A549 (cell line): ENCODE results near the gene SMAD6. TPM values are rescaled to one million over a fixed set of nuclear protein-coding genes. Genes with fewer than 3 reads are reported as not detected.

ENCODE experiments used
- CBX2 ChIP-seq: fragments of 200-600 bp; sonication (generic); IDR thresholded peaks from 2 replicates; pipeline ENCODE4 v1.6.1; 2016; ENCODE audit warnings: low read depth, mild to moderate bottlenecking, borderline replicate concordance
- CBX8 ChIP-seq: fragments of 200-600 bp; sonication (generic); IDR thresholded peaks from 2 replicates; pipeline ENCODE4 v1.6.1; 2016
- EHF ChIP-seq: fragments of 250-450 bp; sonication (Bioruptor Pico); IDR thresholded peaks from 2 replicates; pipeline ENCODE4 v1.5.0; 2020; ENCODE audit warnings: mild to moderate bottlenecking
- EHMT2 ChIP-seq: fragments of 200-600 bp; sonication (generic); IDR thresholded peaks from 2 replicates; pipeline ENCODE4 v1.6.1; 2016; ENCODE audit warnings: antibody characterized with exemption, low read depth, mild to moderate bottlenecking, moderate library complexity
- EP300 ChIP-seq, 2 experiments: fragments of >200 bp; sonication (Bioruptor Twin); formaldehyde crosslinking; IDR thresholded peaks; 2 replicates in 1 of 2; 3 replicates in 1 of 2; pipeline ENCODE4 v1.6.1; 2016 to 2017
- ESRRA ChIP-seq: fragments of 150-350 bp; IDR thresholded peaks from 2 replicates; pipeline ENCODE4 v1.6.1; 2014; ENCODE audit warnings: mild to moderate bottlenecking, low read length, borderline replicate concordance
- FOSB ChIP-seq: fragments of 250-450 bp; sonication (Bioruptor Pico); IDR thresholded peaks from 2 replicates; pipeline ENCODE4 v1.5.0; 2020; ENCODE audit warnings: mild to moderate bottlenecking, moderate library complexity
- FOXS1 ChIP-seq: fragments of 250-450 bp; sonication (Bioruptor Pico); IDR thresholded peaks from 2 replicates; pipeline ENCODE4 v1.5.0; 2020; ENCODE audit warnings: mild to moderate bottlenecking, moderate library complexity
- HDAC2 ChIP-seq: fragments of 200-600 bp; sonication (generic); IDR thresholded peaks from 2 replicates; pipeline ENCODE4 v1.6.1; 2016
- HEYL ChIP-seq: fragments of 250-450 bp; sonication (Bioruptor Pico); IDR thresholded peaks from 2 replicates; pipeline ENCODE4 v1.8.0; 2021; ENCODE audit warnings: mild to moderate bottlenecking, moderate library complexity
- HOXA7 ChIP-seq: fragments of 250-450 bp; sonication (Bioruptor Pico); IDR thresholded peaks from 2 replicates; pipeline ENCODE4 v1.5.0; 2020; ENCODE audit warnings: mild to moderate bottlenecking, moderate library complexity
- HOXB13 ChIP-seq: fragments of 250-450 bp; sonication (Bioruptor Pico); IDR thresholded peaks from 2 replicates; pipeline ENCODE4 v1.5.0; 2020; ENCODE audit warnings: low read depth, mild to moderate bottlenecking, moderate library complexity
- HOXB5 ChIP-seq: fragments of 250-450 bp; sonication (Bioruptor Pico); IDR thresholded peaks from 2 replicates; pipeline ENCODE4 v1.5.0; 2020; ENCODE audit warnings: mild to moderate bottlenecking, moderate library complexity
- JUN ChIP-seq, 2 experiments: fragments of >200 bp; sonication (Bioruptor Twin); formaldehyde crosslinking; IDR thresholded peaks; 2 replicates in 1 of 2; 3 replicates in 1 of 2; pipeline ENCODE4 v1.6.1; 2016 to 2017
- KDM1A ChIP-seq: fragments of 200-600 bp; sonication (generic); IDR thresholded peaks from 2 replicates; pipeline ENCODE4 v1.6.1; 2016; ENCODE audit warnings: low read depth, mild to moderate bottlenecking
- KDM5A ChIP-seq: fragments of 200-600 bp; sonication (generic); IDR thresholded peaks from 2 replicates; pipeline ENCODE4 v1.6.1; 2016; ENCODE audit warnings: antibody characterized with exemption, mild to moderate bottlenecking
- MAZ ChIP-seq: fragments of 150-350 bp; IDR thresholded peaks from 2 replicates; pipeline ENCODE4 v1.6.1; 2014; ENCODE audit warnings: antibody characterized with exemption, low read depth, low read length, borderline replicate concordance
- MYC ChIP-seq: IDR thresholded peaks from 2 replicates; pipeline ENCODE4 v1.6.1; 2012; ENCODE audit warnings: mild to moderate bottlenecking, inconsistent platforms, low read length, improper control_type of control experiment, borderline replicate concordance
- NFE2L2 ChIP-seq: fragments of 150-350 bp; conservative IDR thresholded peaks from 2 replicates; pipeline ENCODE4 v1.6.1; 2014; ENCODE audit warnings: low read length
- NPAS2 ChIP-seq: fragments of 250-450 bp; sonication (Bioruptor Pico); IDR thresholded peaks from 2 replicates; pipeline ENCODE4 v1.8.0; 2022; ENCODE audit warnings: mild to moderate bottlenecking, moderate library complexity, borderline replicate concordance
- NR3C1 ChIP-seq: fragments of >200 bp; sonication (Bioruptor Twin); formaldehyde crosslinking; IDR thresholded peaks from 3 replicates; pipeline ENCODE4 v1.6.1; 2017
- POLR2AphosphoS2 ChIP-seq: conservative IDR thresholded peaks from 2 replicates; pipeline ENCODE4 v1.6.1; 2012; ENCODE audit warnings: low read length, improper control_type of control experiment, inconsistent platforms
- RAD21 ChIP-seq, 2 experiments: fragments of >200 bp in 1 of 2; sonication (Bioruptor Twin) in 1 of 2; formaldehyde crosslinking in 1 of 2; IDR thresholded peaks in 1 of 2; conservative IDR thresholded peaks in 1 of 2; 2 replicates in 1 of 2; 3 replicates in 1 of 2; pipeline ENCODE4 v1.6.1; 2012 to 2018; ENCODE audit warnings: inconsistent platforms in 1 of 2
- RCOR1 ChIP-seq: fragments of 150-350 bp; IDR thresholded peaks from 2 replicates; pipeline ENCODE4 v1.6.1; 2014; ENCODE audit warnings: antibody characterized with exemption, low read length, low read depth
- RFX5 ChIP-seq: fragments of 450-650 bp; IDR thresholded peaks from 2 replicates; pipeline ENCODE4 v1.7.1; 2014; ENCODE audit warnings: antibody characterized with exemption, mild to moderate bottlenecking, moderate library complexity
- RNF2 ChIP-seq: fragments of 200-600 bp; sonication (generic); IDR thresholded peaks from 2 replicates; pipeline ENCODE4 v1.6.1; 2016; ENCODE audit warnings: low read depth, mild to moderate bottlenecking, antibody characterized with exemption, moderate library complexity, borderline replicate concordance
- SREBF2 ChIP-seq: fragments of 450-650 bp; IDR thresholded peaks from 2 replicates; pipeline ENCODE4 v1.6.1; 2014; ENCODE audit warnings: mild to moderate bottlenecking, moderate library complexity
- TFCP2L1 ChIP-seq: fragments of 250-450 bp; sonication (Bioruptor Pico); IDR thresholded peaks from 2 replicates; pipeline ENCODE4 v1.5.0; 2021; ENCODE audit warnings: mild to moderate bottlenecking
- TP53 ChIP-seq: fragments of 250-450 bp; sonication (Bioruptor Pico); IDR thresholded peaks from 2 replicates; pipeline ENCODE4 v1.5.0; 2021; ENCODE audit warnings: mild to moderate bottlenecking, moderate library complexity
- ZC3H11A ChIP-seq: fragments of 450-650 bp; IDR thresholded peaks from 2 replicates; pipeline ENCODE4 v1.6.1; 2014; ENCODE audit warnings: antibody characterized with exemption, mild to moderate bottlenecking
- ZFP36 ChIP-seq: fragments of 450-650 bp; IDR thresholded peaks from 2 replicates; pipeline ENCODE4 v1.6.1; 2014; ENCODE audit warnings: borderline replicate concordance; ENCODE audit not compliant: partially characterized antibody
- ZNF302 ChIP-seq: fragments of 250-450 bp; sonication (Bioruptor Pico); IDR thresholded peaks from 2 replicates; pipeline ENCODE4 v1.9.0; 2021; ENCODE audit warnings: inconsistent platforms, mild to moderate bottlenecking, moderate library complexity
- polyA plus RNA-seq, 4 experiments: library from polyadenylated mRNA; depleted of rRNA in 3 of 4; stranded (reverse); fragments of >200 nt; fragmentation: RNase III in 1 of 4; extraction: RNeasy Plus Mini Kit Qiagen cat#74134 plus additional on column Dnase treatment in 1 of 4; gene quantifications; 2 replicates in 3 of 4; 3 replicates in 1 of 4; pipeline ENCODE4 v1.2.3, GENCODE V29; 2011 to 2017
- TF ChIP-seq, protein P1 (sequence below): fragments of 200-600 bp; sonication (generic); IDR thresholded peaks from 2 replicates; pipeline ENCODE4 v1.6.1; 2016; ENCODE audit warnings: antibody characterized with exemption, mild to moderate bottlenecking, moderate library complexity
- TF ChIP-seq, protein P2 (sequence below): IDR thresholded peaks from 2 replicates; pipeline ENCODE4 v1.6.1; 2012; ENCODE audit warnings: low read depth, borderline replicate concordance
- TF ChIP-seq, protein P3 (sequence below): fragments of >200 bp; sonication (Bioruptor Twin); formaldehyde crosslinking; IDR thresholded peaks from 3 replicates; pipeline ENCODE4 v1.6.1; 2016
- TF ChIP-seq, protein P4 (sequence below): fragments of 250-450 bp; sonication (Bioruptor Pico); IDR thresholded peaks from 2 replicates; pipeline ENCODE4 v1.5.0; 2021; ENCODE audit warnings: mild to moderate bottlenecking, moderate library complexity, borderline replicate concordance

SMAD6 gene
- polyA plus RNA-seq, 2 of the 4 experiments (the other 2 are of a cell fraction) = 9.6 to 46.6 TPM

DNA sequence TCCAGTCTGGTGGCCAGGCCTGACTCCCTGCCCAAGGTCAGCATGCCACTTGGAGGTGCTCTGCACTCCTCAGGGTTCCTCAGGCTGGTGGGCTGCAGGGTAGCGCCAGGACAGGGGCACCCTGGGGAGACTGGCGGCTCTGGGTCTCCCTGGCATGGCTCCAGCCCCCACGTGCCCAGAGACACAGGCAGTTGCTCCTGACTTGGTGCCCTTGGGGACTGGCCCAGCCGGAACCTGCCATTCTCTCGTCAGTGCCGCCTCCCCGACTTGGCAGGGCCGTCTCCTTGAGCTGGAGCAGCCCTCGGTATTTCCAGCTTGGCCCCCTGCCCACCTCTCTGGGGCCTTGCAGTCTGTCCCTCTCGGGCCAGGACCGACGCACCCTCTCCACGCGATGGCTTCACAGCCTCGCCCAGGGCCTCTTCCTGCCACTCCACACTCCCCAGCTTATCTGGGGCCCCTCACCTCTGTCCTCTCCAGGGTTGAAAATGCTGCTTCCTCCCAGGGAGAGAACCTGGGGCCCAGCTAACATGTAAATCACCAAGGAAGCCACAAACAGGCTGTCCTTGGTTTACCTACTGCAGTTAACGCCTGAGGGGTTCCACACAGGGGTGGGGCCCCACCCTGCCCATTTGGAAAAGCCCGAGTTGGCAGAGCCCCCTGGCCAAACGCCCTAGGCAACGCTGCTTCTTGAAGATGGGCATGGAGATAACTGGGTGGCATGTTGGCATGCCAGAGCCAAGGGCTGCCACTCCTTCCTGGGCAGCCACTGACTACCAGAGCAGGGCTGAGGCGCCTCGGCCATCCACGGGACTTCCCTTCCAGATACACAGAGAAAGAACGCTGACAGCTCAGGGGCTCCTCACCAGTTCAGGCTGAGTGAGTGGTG, 61.4 kb downstream of the SMAD6 start (continued):
- TF ChIP-seq, protein P1, sequence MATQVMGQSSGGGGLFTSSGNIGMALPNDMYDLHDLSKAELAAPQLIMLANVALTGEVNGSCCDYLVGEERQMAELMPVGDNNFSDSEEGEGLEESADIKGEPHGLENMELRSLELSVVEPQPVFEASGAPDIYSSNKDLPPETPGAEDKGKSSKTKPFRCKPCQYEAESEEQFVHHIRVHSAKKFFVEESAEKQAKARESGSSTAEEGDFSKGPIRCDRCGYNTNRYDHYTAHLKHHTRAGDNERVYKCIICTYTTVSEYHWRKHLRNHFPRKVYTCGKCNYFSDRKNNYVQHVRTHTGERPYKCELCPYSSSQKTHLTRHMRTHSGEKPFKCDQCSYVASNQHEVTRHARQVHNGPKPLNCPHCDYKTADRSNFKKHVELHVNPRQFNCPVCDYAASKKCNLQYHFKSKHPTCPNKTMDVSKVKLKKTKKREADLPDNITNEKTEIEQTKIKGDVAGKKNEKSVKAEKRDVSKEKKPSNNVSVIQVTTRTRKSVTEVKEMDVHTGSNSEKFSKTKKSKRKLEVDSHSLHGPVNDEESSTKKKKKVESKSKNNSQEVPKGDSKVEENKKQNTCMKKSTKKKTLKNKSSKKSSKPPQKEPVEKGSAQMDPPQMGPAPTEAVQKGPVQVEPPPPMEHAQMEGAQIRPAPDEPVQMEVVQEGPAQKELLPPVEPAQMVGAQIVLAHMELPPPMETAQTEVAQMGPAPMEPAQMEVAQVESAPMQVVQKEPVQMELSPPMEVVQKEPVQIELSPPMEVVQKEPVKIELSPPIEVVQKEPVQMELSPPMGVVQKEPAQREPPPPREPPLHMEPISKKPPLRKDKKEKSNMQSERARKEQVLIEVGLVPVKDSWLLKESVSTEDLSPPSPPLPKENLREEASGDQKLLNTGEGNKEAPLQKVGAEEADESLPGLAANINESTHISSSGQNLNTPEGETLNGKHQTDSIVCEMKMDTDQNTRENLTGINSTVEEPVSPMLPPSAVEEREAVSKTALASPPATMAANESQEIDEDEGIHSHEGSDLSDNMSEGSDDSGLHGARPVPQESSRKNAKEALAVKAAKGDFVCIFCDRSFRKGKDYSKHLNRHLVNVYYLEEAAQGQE = no peak
- TF ChIP-seq EHMT2 = no peak
- TF ChIP-seq, protein P2, sequence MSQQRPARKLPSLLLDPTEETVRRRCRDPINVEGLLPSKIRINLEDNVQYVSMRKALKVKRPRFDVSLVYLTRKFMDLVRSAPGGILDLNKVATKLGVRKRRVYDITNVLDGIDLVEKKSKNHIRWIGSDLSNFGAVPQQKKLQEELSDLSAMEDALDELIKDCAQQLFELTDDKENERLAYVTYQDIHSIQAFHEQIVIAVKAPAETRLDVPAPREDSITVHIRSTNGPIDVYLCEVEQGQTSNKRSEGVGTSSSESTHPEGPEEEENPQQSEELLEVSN = peak; percentile 81; the same call in 1 of the 2 replicates
- TF ChIP-seq FOSB (CRISPR knock-in tag) = no peak
- TF ChIP-seq, protein P3, sequence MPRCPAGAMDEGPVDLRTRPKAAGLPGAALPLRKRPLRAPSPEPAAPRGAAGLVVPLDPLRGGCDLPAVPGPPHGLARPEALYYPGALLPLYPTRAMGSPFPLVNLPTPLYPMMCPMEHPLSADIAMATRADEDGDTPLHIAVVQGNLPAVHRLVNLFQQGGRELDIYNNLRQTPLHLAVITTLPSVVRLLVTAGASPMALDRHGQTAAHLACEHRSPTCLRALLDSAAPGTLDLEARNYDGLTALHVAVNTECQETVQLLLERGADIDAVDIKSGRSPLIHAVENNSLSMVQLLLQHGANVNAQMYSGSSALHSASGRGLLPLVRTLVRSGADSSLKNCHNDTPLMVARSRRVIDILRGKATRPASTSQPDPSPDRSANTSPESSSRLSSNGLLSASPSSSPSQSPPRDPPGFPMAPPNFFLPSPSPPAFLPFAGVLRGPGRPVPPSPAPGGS = no peak
- no peak for TF ChIP-seq TP53
- no peak for TF ChIP-seq CBX2
- no peak for TF ChIP-seq POLR2AphosphoS2
- TF ChIP-seq, protein P4, sequence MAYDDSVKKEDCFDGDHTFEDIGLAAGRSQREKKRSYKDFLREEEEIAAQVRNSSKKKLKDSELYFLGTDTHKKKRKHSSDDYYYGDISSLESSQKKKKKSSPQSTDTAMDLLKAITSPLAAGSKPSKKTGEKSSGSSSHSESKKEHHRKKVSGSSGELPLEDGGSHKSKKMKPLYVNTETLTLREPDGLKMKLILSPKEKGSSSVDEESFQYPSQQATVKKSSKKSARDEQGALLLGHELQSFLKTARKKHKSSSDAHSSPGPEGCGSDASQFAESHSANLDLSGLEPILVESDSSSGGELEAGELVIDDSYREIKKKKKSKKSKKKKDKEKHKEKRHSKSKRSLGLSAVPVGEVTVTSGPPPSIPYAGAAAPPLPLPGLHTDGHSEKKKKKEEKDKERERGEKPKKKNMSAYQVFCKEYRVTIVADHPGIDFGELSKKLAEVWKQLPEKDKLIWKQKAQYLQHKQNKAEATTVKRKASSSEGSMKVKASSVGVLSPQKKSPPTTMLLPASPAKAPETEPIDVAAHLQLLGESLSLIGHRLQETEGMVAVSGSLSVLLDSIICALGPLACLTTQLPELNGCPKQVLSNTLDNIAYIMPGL (CRISPR knock-in tag) = no peak
- no peak for TF ChIP-seq SREBF2
- peak; percentile 72; the same call in 1 of the 2 replicates for TF ChIP-seq HOXB5 (CRISPR knock-in tag)
- TF ChIP-seq HEYL = no peak
- TF ChIP-seq RCOR1 = no peak
- TF ChIP-seq EP300 (IDR thresholded peaks at IDR 0.05) = peak in 1 of 2 experiments; percentile 32; a peak in 1 of 5 replicates
- TF ChIP-seq ZNF302 (CRISPR knock-in tag) = no peak
- TF ChIP-seq MAZ = no peak
- no peak for TF ChIP-seq RAD21 (conservative IDR thresholded peaks at IDR 0.05 in 1 of 2, IDR thresholded peaks at IDR 0.05 in 1 of 2)
- no peak for TF ChIP-seq RNF2
- TF ChIP-seq JUN (IDR thresholded peaks at IDR 0.05) = peak in 1 of 2 experiments; percentile 35; a peak in 1 of 5 replicates
- no peak for TF ChIP-seq NPAS2 (CRISPR knock-in tag)
- peak; percentile 19; the same call in 1 of the 2 replicates for TF ChIP-seq ESRRA
- TF ChIP-seq NR3C1 = no peak
- TF ChIP-seq HDAC2 = no peak
- no peak for TF ChIP-seq NFE2L2
- TF ChIP-seq KDM1A = no peak
- no peak for TF ChIP-seq ZFP36
- 0 out of 2 replicates have a peak, but pooled peaks have one; percentile 24 for TF ChIP-seq EHF
- TF ChIP-seq FOXS1 = no peak
- no peak for TF ChIP-seq RFX5
- TF ChIP-seq KDM5A = no peak
- TF ChIP-seq HOXA7 (CRISPR knock-in tag) = no peak
- TF ChIP-seq ZC3H11A = no peak
- TF ChIP-seq HOXB13 = peak; percentile 58; the same call in 1 of the 2 replicates
- TF ChIP-seq TFCP2L1 (CRISPR knock-in tag) = 0 out of 2 replicates have a peak, but pooled peaks have one; percentile 6
- no peak for TF ChIP-seq CBX8
- TF ChIP-seq MYC = no peak
